Erythroblast (primary cell): ENCODE results near the gene STS.

Experiments used
- GATA1 ChIP-seq: IDR thresholded peaks from 2 replicates; pipeline ENCODE4 v1.6.1; 2011; ENCODE audit warnings: low read depth, mild to moderate bottlenecking, control low read depth, low read length, moderate library complexity
- POLR2A ChIP-seq: IDR thresholded peaks from 2 replicates; pipeline ENCODE4 v1.6.1; 2011; ENCODE audit warnings: mild to moderate bottlenecking, low read length

GRCh38 chrX:7100022-7100421 is 47.5 kb upstream of the STS start:
- no peak for TF ChIP-seq POLR2A
- no peak for TF ChIP-seq GATA1
